HG03060 (cell line): Measurements from ENCODE around the gene MBOAT2.
"Not testable (repeated sequence)": the region's sequence is repeated elsewhere in the genome, so short reads cannot be mapped to it uniquely, and the experiment has no call there.

ENCODE experiments used
- ATAC-seq: cut with Tn5 transposase; IDR thresholded peaks from one replicate; pipeline ENCODE4 v1.9.1; 2021; ENCODE audit warnings: low read depth, moderate number of reproducible peaks; ENCODE audit not compliant: unreplicated experiment

The MBOAT2 gene, protein sequence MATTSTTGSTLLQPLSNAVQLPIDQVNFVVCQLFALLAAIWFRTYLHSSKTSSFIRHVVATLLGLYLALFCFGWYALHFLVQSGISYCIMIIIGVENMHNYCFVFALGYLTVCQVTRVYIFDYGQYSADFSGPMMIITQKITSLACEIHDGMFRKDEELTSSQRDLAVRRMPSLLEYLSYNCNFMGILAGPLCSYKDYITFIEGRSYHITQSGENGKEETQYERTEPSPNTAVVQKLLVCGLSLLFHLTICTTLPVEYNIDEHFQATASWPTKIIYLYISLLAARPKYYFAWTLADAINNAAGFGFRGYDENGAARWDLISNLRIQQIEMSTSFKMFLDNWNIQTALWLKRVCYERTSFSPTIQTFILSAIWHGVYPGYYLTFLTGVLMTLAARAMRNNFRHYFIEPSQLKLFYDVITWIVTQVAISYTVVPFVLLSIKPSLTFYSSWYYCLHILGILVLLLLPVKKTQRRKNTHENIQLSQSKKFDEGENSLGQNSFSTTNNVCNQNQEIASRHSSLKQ

GRCh38 chr2:9003616-9004337, at the start of gene MBOAT2:
TSS of gene MBOAT2 (minus strand) at chr2:9003684. CDS start at chr2:9003614, 70 bp downstream.
- no peak for ATAC-seq

DNA sequence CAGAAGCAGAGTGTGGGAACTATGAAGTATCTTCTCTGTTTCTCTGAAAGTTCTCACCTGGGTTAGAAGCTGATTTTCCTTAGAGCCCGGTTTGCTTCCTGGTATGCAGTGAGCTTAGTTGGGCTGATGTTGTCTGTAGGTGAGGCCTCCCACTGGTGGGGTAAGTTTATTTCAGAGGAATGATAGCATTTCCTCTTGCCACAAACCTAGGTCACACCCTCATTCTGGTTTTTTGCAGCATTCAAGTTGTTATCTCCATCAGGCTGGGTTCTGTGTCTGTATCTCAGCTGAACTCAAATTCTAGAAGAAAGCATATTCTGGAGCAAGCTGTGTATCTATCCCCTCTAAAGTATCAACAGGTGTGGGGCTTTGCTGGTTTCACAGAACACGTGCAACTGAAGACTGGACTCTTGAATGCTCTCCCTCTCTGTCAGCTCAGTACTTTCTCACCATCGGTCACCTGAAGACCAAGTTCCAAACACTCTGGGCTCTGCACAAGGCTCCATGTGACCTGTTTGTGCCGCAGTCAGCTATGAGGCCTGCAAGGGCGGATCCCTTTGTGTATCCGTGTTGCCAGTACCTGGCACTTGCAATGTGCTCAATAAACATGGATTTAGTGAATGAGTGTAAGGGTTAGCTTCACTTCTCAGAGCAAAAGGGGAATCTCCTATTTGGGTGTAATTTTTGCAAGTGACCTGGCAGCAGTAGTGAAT, 49.5 kb upstream of the MBOAT2 start:
- ATAC-seq, result no peak

- not testable (repeated sequence) for ATAC-seq
Observed at GRCh38 chr2:9051451-9051850, 48.0 kb upstream of the MBOAT2 start.

- no peak for ATAC-seq
Observed at GRCh38 chr2:9050122-9050809, 46.8 kb upstream of the MBOAT2 start.

DNA sequence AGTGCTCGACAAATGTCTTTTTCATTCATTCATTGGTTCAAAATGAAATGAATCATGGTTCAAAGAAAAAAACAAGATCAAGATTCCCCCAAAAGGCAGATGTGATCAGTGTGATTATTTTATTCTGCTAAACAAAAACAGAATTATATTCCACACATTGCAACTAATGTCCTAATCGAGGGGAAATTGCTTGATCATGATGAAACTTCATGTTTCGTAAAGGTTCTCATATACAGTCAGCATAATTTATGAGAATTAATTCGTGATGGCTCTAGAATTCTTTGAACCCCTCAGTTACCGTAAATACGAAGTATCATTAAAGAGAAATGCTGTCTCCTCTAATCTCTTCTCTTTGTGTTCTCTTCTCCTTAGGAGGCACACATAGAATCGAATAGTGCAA, 42.1 kb upstream of the MBOAT2 start:
- ATAC-seq, result no peak

DNA sequence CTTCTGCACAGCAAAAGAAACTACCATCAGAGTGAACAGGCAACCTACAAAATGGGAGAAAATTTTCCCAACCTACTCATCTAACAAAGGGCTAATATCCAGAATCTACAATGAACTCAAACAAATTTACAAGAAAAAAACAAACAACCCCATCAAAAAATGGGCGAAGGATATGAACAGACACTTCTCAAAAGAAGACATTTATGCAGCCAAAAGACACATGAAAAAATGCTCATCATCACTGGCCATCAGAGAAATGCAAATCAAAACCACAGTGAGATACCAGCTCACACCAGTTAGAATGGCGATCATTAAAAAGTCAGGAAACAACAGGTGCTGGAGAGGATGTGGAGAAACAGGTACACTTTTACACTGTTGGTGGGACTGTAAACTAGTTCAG, 40.0 kb upstream of the MBOAT2 start:
- ATAC-seq, result not testable (repeated sequence)

DNA sequence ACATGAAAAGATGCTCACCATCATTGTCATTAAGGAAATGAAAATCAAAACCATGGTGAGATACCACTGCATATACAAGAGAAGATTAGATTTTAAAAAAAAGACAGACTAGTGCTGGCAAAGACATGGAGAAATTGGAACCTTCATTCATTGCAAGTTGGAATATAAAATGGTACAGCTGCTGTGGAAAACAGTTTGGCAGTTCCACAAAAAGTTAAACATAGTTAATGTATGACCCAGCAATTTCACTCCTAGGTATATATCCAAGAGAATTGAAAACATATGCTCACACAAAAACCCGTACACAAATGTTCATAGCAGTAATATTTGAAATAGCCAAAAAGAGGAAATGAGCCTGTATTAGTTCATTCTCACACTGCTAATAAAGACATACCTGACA, 33.7 kb upstream of the MBOAT2 start:
- ATAC-seq, result no peak

DNA sequence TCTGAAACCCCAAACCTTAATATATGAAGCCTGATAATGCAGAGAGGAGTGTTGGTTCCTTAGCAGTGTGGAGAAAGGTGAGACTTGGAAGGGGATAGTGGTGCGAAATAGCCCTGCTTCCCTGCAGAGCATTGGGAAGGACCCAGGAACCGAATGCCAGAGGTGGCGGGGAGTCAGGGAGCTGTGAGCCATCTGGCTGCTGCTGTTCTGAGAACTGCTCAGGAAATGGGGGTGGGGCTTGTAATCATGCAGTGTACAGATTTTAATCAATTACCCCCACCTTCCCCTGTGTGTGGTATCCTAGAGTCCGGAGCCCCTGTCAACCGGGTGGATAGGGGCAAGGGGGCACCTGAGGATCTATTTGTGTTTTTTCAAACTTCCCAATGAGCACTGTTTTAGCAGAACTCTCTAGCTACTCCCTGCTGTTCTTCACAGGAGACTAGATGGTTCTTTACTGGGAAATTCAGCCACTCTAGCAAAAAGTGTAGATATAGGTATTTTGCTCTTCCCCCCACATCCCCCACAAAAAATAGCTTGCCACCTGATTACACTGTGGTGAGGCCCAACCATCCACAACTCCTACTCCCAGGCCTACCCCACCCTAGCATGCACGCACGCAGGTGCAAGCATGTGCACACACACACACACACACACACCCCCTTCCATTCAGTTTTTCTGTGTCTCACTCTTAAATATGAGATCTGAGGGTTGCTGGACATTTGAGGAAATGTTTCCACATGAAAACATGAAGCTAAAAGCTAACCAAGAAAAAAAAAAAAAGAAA, 30.1 kb upstream of the MBOAT2 start:
- ATAC-seq, result no peak

DNA sequence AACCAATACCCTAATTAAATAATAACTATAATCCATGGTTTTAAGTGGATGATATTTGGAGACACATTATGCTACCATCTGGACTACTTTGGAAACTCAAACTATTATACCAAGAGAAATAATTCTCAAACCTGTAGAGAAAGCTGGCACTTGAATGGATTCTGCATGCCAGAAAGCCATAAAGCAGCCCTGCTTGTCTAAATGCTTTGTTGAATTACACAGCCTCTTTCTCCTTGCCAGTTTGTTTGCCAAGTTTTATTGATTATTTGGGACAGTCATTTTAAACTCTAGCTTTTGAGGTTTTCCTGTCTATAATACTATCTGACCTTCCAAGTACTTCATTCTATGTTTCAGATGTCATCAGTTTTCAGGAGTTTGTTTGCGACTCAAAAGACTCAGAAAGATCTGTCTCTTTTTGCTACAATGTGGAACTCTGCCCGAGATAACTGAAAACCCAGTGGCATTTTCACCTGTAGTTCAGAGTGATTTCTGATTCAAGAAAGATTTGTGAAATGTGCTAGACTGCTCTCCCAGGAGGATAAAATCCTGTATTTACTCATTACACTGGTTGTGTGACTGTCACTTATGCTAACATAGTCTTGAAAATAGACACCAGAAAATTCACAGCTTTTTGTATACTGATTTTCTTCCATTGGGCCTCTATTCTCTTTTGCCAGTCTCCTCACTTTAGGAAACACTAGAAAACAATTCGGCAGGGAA, 29.2 kb upstream of the MBOAT2 start:
- no peak for ATAC-seq

GRCh38 chr2:9032121-9032520, 28.6 kb upstream of the MBOAT2 start:
- no peak for ATAC-seq

- ATAC-seq, result no peak
Observed at GRCh38 chr2:9031246-9031645, 27.8 kb upstream of the MBOAT2 start.

- no peak for ATAC-seq
Observed at GRCh38 chr2:9030841-9031240, 27.4 kb upstream of the MBOAT2 start.

- ATAC-seq, result no peak
Observed at GRCh38 chr2:9030190-9030589, 26.7 kb upstream of the MBOAT2 start.

DNA sequence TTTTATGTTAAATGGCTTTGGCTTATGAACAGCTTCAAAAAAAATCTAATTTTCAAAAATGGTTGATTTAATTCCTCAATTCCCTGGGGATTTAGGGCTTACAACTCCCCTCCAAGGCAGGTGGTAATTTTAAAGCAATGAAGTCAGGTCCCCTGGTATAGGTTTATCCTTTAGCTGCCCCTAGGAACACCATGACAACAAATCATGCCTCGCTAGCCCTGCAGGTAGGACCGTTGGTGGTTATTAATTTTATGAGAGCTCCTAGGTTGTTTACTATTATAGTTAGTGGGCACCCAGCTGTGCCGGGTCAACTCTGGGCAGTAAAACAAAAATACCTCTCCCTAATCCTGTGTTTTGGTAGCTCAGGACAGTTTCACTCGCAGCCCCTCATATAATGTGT, 26.2 kb upstream of the MBOAT2 start:
- no peak for ATAC-seq

- no peak for ATAC-seq
Observed at GRCh38 chr2:9027884-9028283, 24.4 kb upstream of the MBOAT2 start.

- ATAC-seq, result no peak
Observed at GRCh38 chr2:9025746-9026145, 22.3 kb upstream of the MBOAT2 start.

GRCh38 chr2:9024575-9024974, 21.1 kb upstream of the MBOAT2 start:
- ATAC-seq, result no peak

- no peak for ATAC-seq
Observed at GRCh38 chr2:9021563-9022211, 18.2 kb upstream of the MBOAT2 start.

DNA sequence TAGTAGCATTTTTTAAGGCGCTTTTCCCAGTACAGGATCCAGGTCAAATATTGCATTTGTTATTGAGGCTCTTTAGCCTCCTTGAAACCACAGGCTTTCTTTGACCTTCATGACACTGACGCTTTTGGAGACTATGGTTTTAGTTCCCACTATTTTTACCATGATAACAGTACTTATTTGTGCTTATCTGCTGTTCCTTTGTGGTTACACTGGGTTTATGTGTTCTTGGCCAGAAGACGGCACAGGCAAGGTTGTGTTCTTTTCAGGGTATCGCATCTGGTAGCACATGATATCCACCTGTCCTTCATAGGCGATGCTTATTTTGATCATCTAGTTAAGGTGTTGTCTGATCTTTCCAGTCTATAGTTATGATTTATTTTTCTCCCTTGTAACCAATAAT, 16.8 kb upstream of the MBOAT2 start:
- no peak for ATAC-seq
